ENCODE results near the gene CDK17.

DNA sequence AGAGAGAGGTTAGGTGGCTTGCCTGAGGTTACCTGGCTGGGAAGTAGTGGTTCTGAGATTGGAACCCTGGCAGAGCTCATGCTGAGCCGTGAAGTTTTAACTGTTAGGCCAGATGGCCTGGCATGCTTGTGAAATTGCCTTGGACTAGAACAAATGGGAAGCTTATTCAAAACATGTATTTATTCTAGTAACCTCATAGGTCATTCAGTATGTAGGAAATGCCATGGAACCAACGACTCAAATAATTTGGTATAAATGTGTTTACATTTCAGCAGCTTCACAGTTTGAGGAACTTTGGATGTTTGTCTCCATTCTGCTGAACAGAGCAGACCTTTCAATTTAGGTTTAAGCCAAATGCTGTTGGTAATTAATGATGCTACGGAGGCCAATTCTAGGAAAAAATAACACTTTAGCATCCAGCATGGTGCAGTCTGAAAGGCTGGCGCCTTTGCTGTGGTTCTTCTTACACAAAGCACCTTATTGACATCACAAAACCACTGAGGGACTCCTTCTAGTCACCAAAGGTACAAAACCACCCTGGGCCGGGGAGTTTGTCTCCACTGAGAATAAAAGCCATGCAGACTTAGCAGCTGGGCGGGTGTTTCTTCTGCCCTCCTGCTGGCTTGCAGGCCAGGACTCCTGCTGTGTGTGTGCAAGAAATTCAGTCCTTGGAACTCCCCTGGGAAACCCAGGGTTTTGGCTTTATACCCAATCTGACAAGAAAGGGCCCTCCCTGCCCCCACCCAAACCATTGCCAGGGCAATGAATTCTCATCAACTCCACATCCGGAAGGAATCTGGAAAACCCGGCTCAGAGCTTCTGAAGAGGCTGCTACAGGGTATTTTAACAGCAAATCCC lies 141.9 kb downstream of the CDK17 start:
- TF ChIP-seq POLR2A (IDR thresholded peaks at IDR 0.05; ENCODE audit: borderline replicate concordance, extremely low read depth, insufficient read depth, insufficient read length), result no peak
- no peak for TF ChIP-seq CTCF (IDR thresholded peaks at IDR 0.05 in 2 of 3, conservative IDR thresholded peaks at IDR 0.05 in 1 of 3; ENCODE audit: borderline replicate concordance in 1 of 3, insufficient read depth in 1 of 3, low read depth in 2 of 3, low read length in 2 of 3)
- no peak for TF ChIP-seq YY1 (IDR thresholded peaks at IDR 0.05; ENCODE audit: extremely low read depth, insufficient replicate concordance, low read depth, low read length)
- no peak for TF ChIP-seq REST (IDR thresholded peaks at IDR 0.05; ENCODE audit: low read depth)
- TF ChIP-seq MAX (IDR thresholded peaks at IDR 0.05), result no peak
- no peak for TF ChIP-seq ATF3 (IDR thresholded peaks at IDR 0.05)
- no peak for TF ChIP-seq POLR2AphosphoS5 (IDR thresholded peaks at IDR 0.05; ENCODE audit: low read depth, low read length)
- TF ChIP-seq EZH2 (IDR thresholded peaks at IDR 0.05), result no peak
- TF ChIP-seq SRF (IDR thresholded peaks at IDR 0.05; ENCODE audit: low read depth), result no peak
- no peak for TF ChIP-seq SIN3A (IDR thresholded peaks at IDR 0.05; ENCODE audit: low read depth)
- no peak for TF ChIP-seq ZNF274 (IDR thresholded peaks at IDR 0.05; ENCODE audit: low read depth, low read length)
- TF ChIP-seq, protein P1, sequence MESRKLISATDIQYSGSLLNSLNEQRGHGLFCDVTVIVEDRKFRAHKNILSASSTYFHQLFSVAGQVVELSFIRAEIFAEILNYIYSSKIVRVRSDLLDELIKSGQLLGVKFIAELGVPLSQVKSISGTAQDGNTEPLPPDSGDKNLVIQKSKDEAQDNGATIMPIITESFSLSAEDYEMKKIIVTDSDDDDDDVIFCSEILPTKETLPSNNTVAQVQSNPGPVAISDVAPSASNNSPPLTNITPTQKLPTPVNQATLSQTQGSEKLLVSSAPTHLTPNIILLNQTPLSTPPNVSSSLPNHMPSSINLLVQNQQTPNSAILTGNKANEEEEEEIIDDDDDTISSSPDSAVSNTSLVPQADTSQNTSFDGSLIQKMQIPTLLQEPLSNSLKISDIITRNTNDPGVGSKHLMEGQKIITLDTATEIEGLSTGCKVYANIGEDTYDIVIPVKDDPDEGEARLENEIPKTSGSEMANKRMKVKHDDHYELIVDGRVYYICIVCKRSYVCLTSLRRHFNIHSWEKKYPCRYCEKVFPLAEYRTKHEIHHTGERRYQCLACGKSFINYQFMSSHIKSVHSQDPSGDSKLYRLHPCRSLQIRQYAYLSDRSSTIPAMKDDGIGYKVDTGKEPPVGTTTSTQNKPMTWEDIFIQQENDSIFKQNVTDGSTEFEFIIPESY (IDR thresholded peaks at IDR 0.05; ENCODE audit: extremely low read depth, insufficient replicate concordance, low read length), result no peak

Data from HCT116 (cell line).